Omental fat pad (tissue), 4 donors: Measurements from ENCODE around the gene PLOD2. TPM values are rescaled to one million over a fixed set of nuclear protein-coding genes. Genes with fewer than 3 reads are reported as not detected.
A peak's percentile ranks its signal among the peaks of the same experiment; 100 is the strongest.

Experiments
- ATAC-seq: fragments of 150-250 bp; one replicate; pipeline ENCODE4 v1.9.1; 2016; ENCODE audit warnings: mild to moderate bottlenecking, moderate library complexity; ENCODE audit not compliant: low FRiP score
- DNase-seq: peaks from one replicate; pipeline ENCODE4 v3.0.0-alpha.2; 2019; ENCODE audit warnings: low spot score
- total RNA-seq, 4 donors: library from RNA; depleted of rRNA; stranded (reverse); fragments of >200 nt; gene quantifications; one replicate each; pipeline ENCODE4 v1.1.0, GENCODE V29; 2016
- TF ChIP-seq, protein P1 (sequence below), 3 donors: fragments of 450-650 bp; IDR thresholded peaks; one replicate each; pipeline ENCODE4 v1.5.1; 2016 to 2017; ENCODE audit warnings: antibody characterized with exemption in 3 of 3, mild to moderate bottlenecking in 3 of 3, moderate library complexity in 2 of 3

The PLOD2 gene
- total RNA-seq = 100 to 1,000 TPM in 3 of 4 donors, 10 to 100 TPM in 1; 35.3 to 180 (median 107) TPM

DNA sequence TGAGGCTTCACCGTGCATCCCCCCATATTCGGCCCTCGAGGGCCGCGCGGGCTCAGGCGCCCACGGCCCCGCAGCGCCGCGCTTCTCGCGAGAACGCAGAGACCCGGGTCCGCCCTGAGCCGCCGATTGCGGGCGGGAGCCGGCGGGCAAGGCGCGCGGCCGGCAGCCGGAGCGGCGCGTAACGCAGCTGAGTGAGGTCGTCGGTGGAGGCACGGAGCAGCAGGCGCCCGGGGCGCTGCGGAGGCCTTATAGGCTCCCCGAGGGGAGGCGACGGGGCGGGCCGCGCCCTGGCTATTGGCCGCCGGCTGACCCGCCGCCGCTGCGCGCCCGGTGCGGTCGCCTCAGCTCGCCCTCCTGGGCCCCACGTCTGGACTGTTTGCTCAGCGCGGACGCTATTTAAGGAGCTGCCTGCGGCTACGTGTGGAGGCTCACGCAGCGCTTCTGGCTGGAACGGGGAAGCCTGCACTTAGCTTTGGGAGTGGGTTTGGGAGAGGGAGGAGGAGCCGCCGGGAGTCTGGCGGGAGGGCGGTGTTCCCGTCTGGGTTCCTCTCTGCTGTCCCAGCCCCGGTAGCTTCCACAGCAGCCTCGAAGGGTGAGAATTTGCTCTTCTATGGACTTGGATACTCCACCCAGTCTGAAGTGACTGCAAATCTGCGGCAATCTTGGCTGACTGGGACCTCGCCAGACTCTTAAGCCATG lies at the start of gene PLOD2:
Gene PLOD2, minus strand, starts transcription at position 221 of the 699 bp plus-strand sequence. Its CDS starts 195 bp downstream, at position 26.
- TF ChIP-seq, protein P1, sequence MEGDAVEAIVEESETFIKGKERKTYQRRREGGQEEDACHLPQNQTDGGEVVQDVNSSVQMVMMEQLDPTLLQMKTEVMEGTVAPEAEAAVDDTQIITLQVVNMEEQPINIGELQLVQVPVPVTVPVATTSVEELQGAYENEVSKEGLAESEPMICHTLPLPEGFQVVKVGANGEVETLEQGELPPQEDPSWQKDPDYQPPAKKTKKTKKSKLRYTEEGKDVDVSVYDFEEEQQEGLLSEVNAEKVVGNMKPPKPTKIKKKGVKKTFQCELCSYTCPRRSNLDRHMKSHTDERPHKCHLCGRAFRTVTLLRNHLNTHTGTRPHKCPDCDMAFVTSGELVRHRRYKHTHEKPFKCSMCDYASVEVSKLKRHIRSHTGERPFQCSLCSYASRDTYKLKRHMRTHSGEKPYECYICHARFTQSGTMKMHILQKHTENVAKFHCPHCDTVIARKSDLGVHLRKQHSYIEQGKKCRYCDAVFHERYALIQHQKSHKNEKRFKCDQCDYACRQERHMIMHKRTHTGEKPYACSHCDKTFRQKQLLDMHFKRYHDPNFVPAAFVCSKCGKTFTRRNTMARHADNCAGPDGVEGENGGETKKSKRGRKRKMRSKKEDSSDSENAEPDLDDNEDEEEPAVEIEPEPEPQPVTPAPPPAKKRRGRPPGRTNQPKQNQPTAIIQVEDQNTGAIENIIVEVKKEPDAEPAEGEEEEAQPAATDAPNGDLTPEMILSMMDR (IDR thresholded peaks at IDR 0.05) = no peak
- ATAC-seq (peak; percentile 67), DNase-seq (peak; percentile 29)

DNA sequence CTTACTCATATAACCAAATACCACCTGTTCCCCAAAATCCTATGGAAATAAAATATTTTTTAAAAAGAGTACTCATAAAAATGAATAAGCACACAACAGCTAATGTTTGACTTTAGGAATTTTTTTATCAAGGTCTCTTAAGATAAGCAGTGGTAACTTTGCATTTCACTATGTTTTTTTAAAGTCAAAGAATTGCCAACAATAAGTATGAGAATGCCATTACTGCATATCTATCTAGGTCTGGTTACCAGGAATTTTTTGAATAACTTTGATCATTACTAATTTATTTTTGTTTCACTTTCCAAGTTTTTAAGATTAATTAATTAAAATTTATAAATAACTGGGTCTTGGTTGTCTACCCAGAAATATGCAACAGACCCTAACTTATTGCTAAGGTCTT lies 48.4 kb upstream of the PLOD2 start:
- DNase-seq = no peak
- TF ChIP-seq, protein P1 (IDR thresholded peaks at IDR 0.05) = no peak
- no peak for ATAC-seq

DNA sequence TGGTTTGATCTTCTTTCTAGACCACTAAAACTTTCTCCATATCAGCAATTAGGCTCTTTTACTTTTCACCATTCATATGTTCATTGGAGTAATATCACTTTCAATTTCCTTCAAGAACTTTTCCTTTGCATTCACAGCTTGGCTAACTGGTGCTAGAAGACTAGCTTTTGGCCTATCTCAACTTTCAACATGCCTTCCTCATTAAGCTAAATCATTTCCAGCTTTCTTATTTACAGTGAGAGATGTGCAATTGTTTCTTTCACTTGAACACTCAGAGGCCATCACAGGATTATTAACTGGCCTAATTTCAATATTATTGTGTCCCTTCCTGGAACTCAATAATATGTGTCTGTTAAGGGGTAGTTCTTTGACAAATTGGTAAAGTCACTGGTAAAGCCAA lies 42.8 kb upstream of the PLOD2 start:
- ATAC-seq = no peak
- TF ChIP-seq, protein P1 (IDR thresholded peaks at IDR 0.05) = no peak
- DNase-seq = no peak

DNA sequence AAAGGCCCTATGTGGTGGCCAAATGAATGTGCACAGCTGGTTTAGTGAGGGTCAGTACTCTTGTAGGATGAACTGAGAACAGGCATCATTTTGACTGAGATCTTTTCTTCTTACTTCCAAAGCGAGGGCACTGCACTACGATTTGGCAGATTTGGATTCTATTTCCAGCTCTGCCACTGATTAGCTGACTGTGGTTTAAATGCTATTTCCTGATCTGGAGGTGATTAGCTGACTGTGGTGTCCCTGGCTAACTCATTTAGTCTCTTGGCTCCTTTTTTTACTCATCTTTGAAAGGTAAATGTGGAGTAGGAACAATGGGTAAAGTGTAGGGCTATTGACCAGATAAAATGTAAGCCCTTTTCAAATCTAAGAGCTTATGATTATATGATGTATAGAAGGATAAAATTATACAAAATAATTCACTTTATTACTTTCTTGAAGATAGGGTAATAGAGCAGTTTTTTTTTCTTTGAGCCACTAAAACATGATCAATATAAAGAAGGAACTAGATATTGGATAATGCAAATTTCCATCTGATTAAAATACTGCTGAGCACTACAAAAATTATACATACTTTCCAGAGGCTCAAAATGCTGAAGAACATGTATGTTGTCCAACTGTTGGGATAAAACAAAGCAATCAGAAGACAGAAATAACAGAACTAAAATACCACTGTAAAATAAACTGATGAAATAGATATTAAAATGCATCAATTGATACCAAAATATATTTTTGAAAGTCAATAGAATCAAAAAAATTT lies 39.7 kb upstream of the PLOD2 start:
- ATAC-seq (no peak), DNase-seq (no peak)

DNA sequence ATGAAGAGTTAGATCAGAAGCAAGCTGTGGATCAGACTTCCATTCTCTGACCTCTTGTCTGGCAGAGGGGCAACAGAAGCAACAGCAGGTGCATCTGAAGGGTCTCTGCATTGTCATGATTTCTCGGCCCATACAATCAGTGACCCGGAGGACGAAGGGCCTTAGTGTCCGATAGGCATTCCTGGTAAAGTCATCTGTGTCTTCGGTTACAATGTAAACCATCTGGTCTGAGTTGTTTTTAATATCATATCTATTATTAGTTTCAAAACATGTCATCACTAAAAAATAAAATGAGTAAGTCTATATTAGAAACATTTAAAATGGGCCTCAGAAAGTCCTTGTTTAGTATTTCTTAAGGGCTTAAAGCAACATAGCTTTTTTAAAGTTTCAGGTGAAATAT lies 38.8 kb upstream of the PLOD2 start:
- no peak for ATAC-seq
- TF ChIP-seq, protein P1 (IDR thresholded peaks at IDR 0.05) = no peak

More for the DNA sequence above, 39.7 kb upstream of the PLOD2 start:
- TF ChIP-seq, protein P1 (IDR thresholded peaks at IDR 0.05) = no peak

DNA sequence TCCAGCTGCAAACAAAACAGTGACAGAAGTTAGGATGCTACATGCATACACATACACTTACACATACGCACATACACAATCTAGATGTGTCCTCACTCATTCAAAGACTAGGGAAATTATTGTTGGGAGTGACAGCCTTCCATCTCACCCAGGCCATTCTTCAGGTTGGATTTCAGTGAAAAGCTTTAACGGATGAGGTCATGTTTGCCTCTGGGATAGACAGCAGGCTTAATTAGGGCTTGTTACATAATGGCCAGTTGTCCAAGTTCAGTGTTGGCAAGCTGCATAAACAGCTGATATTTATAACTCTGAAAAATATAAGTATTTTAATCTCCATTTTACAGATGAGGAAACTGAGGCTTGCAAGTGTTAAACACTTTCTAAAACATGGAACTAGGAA lies 35.8 kb upstream of the PLOD2 start:
- ATAC-seq = no peak
- TF ChIP-seq, protein P1 (IDR thresholded peaks at IDR 0.05) = no peak
- DNase-seq = no peak

More for the DNA sequence above, 38.8 kb upstream of the PLOD2 start:
- DNase-seq = no peak
